Neuronal stem cell (in vitro differentiated cells): ENCODE measurements around the gene MED1.

Experiments used
- DNase-seq: peaks from one replicate; pipeline ENCODE4 v3.0.0-alpha.2; 2013; ENCODE audit warnings: low spot score
- H2AFZ ChIP-seq: one replicate; pipeline ENCODE4 v1.6.1; 2013; ENCODE audit warnings: mild to moderate bottlenecking, low read length, inconsistent platforms
- H2AK5ac ChIP-seq: 2 replicates; pipeline ENCODE4 v1.6.1; 2013; ENCODE audit warnings: low read depth, mild to moderate bottlenecking, inconsistent platforms, low read length, moderate library complexity, mixed read lengths
- H2BK120ac ChIP-seq: 2 replicates; pipeline ENCODE4 v1.6.1; 2013; ENCODE audit warnings: low read depth, mild to moderate bottlenecking, inconsistent platforms, low read length, moderate library complexity, mixed read lengths
- H2BK12ac ChIP-seq: one replicate; pipeline ENCODE4 v1.6.1; 2013; ENCODE audit warnings: low read length, inconsistent platforms
- H2BK15ac ChIP-seq: 2 replicates; pipeline ENCODE4 v1.6.1; 2013; ENCODE audit warnings: mild to moderate bottlenecking, low read length, inconsistent platforms, mixed read lengths
- H2BK5ac ChIP-seq: one replicate; pipeline ENCODE4 v1.6.1; 2013; ENCODE audit warnings: inconsistent platforms, mild to moderate bottlenecking, low read length, moderate library complexity
- H3K14ac ChIP-seq: one replicate; pipeline ENCODE4 v1.6.1; 2013; ENCODE audit warnings: low read length, inconsistent platforms
- H3K18ac ChIP-seq: 2 replicates; pipeline ENCODE4 v1.6.1; 2013; ENCODE audit warnings: low read length, inconsistent platforms
- H3K23ac ChIP-seq: 2 replicates; pipeline ENCODE4 v1.6.1; 2013; ENCODE audit warnings: low read depth, mild to moderate bottlenecking, mixed read lengths, low read length, inconsistent platforms; ENCODE audit not compliant: poor library complexity
- H3K27ac ChIP-seq: replicated peaks from 3 replicates; pipeline ENCODE4 v1.5.1; 2013; ENCODE audit warnings: low read length, inconsistent platforms
- H3K27me3 ChIP-seq, 3 experiments: 2 replicates each; pipeline ENCODE4 v1.6.1; 2013; ENCODE audit warnings: low read length in 3 of 3, mild to moderate bottlenecking in 2 of 3, inconsistent platforms in 1 of 3, low read depth in 1 of 3, mixed read lengths in 1 of 3, moderate library complexity in 1 of 3; ENCODE audit not compliant: control insufficient read depth in 3 of 3, insufficient read depth in 3 of 3
- H3K36me3 ChIP-seq, 2 donors: replicated peaks in 1 of 2; 2 replicates each; pipeline ENCODE4 v1.6.1; 2013; ENCODE audit warnings: low read length in 2 of 2; ENCODE audit not compliant: control insufficient read depth in 2 of 2, insufficient read depth in 2 of 2
- H3K4ac ChIP-seq: 2 replicates; pipeline ENCODE4 v1.6.1; 2013; ENCODE audit warnings: inconsistent platforms, mild to moderate bottlenecking, low read length, moderate library complexity
- H3K4me1 ChIP-seq, 2 donors: 1 replicate in 1 of 2; 2 replicates in 1 of 2; pipeline ENCODE4 v1.6.1; 2013; ENCODE audit warnings: low read length in 2 of 2, low read depth in 1 of 2; ENCODE audit not compliant: control insufficient read depth in 2 of 2, insufficient read depth in 1 of 2
- H3K4me2 ChIP-seq: one replicate; pipeline ENCODE4 v1.6.1; 2013; ENCODE audit warnings: mild to moderate bottlenecking, low read length, inconsistent platforms; ENCODE audit not compliant: insufficient read depth, poor library complexity, severe bottlenecking
- H3K4me3 ChIP-seq, 2 donors: 2 replicates each; pipeline ENCODE4 v1.5.1; 2013; ENCODE audit warnings: low read length in 2 of 2, mild to moderate bottlenecking in 2 of 2, inconsistent platforms in 1 of 2, moderate library complexity in 1 of 2
- H3K79me1 ChIP-seq: one replicate; pipeline ENCODE4 v1.6.1; 2013; ENCODE audit warnings: low read depth, mild to moderate bottlenecking, inconsistent platforms, low read length, moderate library complexity
- H3K9ac ChIP-seq: one replicate; pipeline ENCODE4 v1.6.1; 2013; ENCODE audit warnings: mild to moderate bottlenecking, low read depth, low read length, inconsistent platforms; ENCODE audit not compliant: poor library complexity
- H3K9me3 ChIP-seq, 2 donors: replicated peaks in 1 of 2; 2 replicates each; pipeline versions ENCODE3 to v1.6.1; 2013; ENCODE audit warnings: low read length in 2 of 2, mild to moderate bottlenecking in 2 of 2, inconsistent platforms in 1 of 2, low read depth in 1 of 2, mixed read lengths in 1 of 2, moderate library complexity in 1 of 2; ENCODE audit not compliant: control insufficient read depth in 2 of 2, insufficient read depth in 1 of 2
- H4K8ac ChIP-seq: one replicate; pipeline ENCODE4 v1.6.1; 2013; ENCODE audit warnings: low read depth, mild to moderate bottlenecking, inconsistent platforms, low read length, moderate library complexity
- H4K91ac ChIP-seq: one replicate; pipeline ENCODE4 v1.6.1; 2013; ENCODE audit warnings: low read length, low read depth, mild to moderate bottlenecking, inconsistent platforms; ENCODE audit not compliant: poor library complexity
- WGBS, 2 donors: extraction: QIAGEN DNeasy Blood & Tissue Kit; methylation state at CpG; one replicate each; pipeline ENCODE4 v1.1.7; 2013; ENCODE audit warnings: missing lambda C conversion rate in 2 of 2, mixed read lengths in 1 of 2; ENCODE audit not compliant: insufficient read length in 2 of 2, insufficient replicate concordance in 1 of 2; ENCODE audit errors: extremely low coverage in 2 of 2; 5-methylcytosine and 5-hydroxymethylcytosine counted together

Gene MED1

DNA sequence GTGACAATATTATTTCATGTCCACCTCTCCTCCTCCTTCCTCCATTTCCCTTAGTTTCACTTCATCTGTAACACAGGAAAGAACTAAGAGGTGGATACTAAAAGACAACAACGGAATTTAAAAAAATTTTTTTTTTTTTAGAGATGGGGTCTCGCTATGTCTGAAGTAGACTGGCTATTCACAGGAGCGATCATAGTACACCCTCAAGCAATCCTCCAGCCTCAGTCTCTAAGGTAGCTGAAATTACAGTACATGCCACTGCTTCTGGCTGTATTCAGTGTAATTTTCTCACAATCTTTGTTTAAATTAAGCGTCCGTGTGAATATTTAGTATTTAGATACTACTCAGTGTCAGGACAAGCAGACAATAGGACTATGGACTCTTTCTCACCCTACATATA, 85.2 kb downstream of the MED1 start:
- H3K14ac ChIP-seq: no peak overlapping the region
- no peaks in the 10 kb centered on the region for H3K9me3 ChIP-seq
- no peak overlapping the region for H3K18ac ChIP-seq
- no CpG with 5 or more reads among the region's 5 CpGs for WGBS, 2 donors
- no peak overlapping the region for H2AFZ ChIP-seq
- no peak overlapping the region for H2BK120ac ChIP-seq
- no peak overlapping the region for H3K27ac ChIP-seq
- no peak overlapping the region for H3K4ac ChIP-seq
- DNase-seq: no peak
- no peak overlapping the region for H2BK15ac ChIP-seq
- H4K8ac ChIP-seq: no peak overlapping the region
- no peaks in the 10 kb centered on the region for H3K79me1 ChIP-seq
- H3K9ac ChIP-seq: no peak overlapping the region
- no peaks in the 10 kb centered on the region for H3K4me1 ChIP-seq
- no peak overlapping the region for H3K23ac ChIP-seq
- H3K27me3 ChIP-seq: no peaks in the 10 kb centered on the region
- no peak overlapping the region for H3K4me3 ChIP-seq
- no peak overlapping the region for H2BK12ac ChIP-seq
- H2AK5ac ChIP-seq: no peak overlapping the region
- H4K91ac ChIP-seq: no peak overlapping the region
- H2BK5ac ChIP-seq: no peak overlapping the region
- no peaks in the 10 kb centered on the region for H3K36me3 ChIP-seq
- no peak overlapping the region for H3K4me2 ChIP-seq

DNA sequence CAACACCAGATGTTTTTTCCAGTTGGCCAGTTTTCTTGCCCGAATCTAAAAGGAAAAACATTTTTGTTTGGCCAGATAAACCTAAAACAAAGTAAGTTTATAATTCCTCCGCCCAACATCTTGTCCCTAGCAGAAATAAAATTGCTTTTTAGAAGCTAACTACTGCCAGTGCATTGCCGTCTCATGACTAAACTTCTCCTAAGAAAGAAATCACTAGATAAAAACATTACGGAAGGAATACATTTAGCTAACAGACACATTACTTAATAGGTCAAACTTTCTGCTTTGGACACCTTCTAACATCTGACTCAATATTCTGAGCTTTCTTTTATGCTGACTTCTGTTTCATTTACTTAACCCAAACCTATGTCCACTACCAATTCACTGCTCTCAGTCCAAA, 85.8 kb downstream of the MED1 start:
- WGBS, 2 donors: no CpG with 5 or more reads among the region's 4 CpGs
- Histone ChIP-seq H3K23ac (no peak overlapping the region), H4K91ac (no peak overlapping the region), H3K9ac (no peak overlapping the region), H2AK5ac (no peak overlapping the region), H3K4me3 (no peak overlapping the region), H2BK12ac (no peak overlapping the region), H3K4ac (no peak overlapping the region), H3K27me3 (no peaks in the 10 kb centered on the region), H3K18ac (no peak overlapping the region), H3K36me3 (no peaks in the 10 kb centered on the region), H2AFZ (no peak overlapping the region), H3K14ac (no peak overlapping the region), H2BK5ac (no peak overlapping the region), H2BK120ac (no peak overlapping the region), H3K9me3 (no peaks in the 10 kb centered on the region), H3K27ac (no peak overlapping the region), H3K4me1 (no peaks in the 10 kb centered on the region), H2BK15ac (no peak overlapping the region), H3K4me2 (no peak overlapping the region), H4K8ac (no peak overlapping the region), H3K79me1 (no peaks in the 10 kb centered on the region)
- no peak for DNase-seq

DNA sequence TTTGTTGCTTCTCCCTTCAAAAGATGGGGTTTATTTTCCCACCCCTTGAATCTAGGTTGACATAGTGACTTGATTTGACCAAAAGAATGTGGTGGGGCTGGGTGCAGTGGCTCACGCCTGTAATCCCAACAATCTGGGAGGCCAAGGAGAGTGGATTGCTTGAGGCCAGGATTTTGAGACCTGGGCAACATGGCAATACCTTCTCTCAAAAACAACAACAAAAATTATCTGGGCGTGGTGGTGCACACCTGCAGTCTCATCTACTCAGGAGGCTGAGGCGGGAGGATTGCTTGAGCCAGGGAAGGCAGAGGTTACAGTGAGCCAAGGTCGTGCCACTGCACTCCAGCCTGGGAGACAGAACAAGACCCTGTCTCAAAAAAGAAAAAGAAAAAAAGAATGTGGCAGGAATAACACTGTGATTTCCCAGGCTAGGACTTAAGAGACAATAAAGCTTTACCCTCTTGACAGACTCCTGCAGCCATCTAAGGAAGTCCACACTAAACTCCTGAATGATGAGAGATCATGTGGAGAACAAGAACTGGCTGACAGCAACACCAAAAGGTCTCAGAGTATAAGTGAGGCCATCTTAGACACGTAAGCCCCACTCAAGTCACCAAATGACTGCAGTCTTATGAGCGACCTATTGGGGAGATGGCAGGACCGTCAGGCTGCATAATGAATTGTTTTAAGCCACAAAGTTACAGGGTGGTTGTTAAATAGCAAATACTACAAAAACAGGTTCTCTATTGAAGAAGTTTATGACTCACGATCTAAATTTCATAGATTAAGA, 86.6 kb downstream of the MED1 start:
- H2BK120ac ChIP-seq: no peak overlapping the region
- H3K4ac ChIP-seq: no peak overlapping the region
- H3K9ac ChIP-seq: no peak overlapping the region
- H2AK5ac ChIP-seq: no peak overlapping the region
- no peak overlapping the region for H3K14ac ChIP-seq
- H4K91ac ChIP-seq: no peak overlapping the region
- no peaks in the 10 kb centered on the region for H3K4me1 ChIP-seq
- no peak overlapping the region for H3K18ac ChIP-seq
- H2BK5ac ChIP-seq: no peak overlapping the region
- H3K23ac ChIP-seq: no peak overlapping the region
- no peak overlapping the region for H2BK15ac ChIP-seq
- no peak overlapping the region for H2BK12ac ChIP-seq
- H3K36me3 ChIP-seq: no peaks in the 10 kb centered on the region
- DNase-seq: no peak
- no peak overlapping the region for H3K4me2 ChIP-seq
- no peak overlapping the region for H3K27ac ChIP-seq
- no peak overlapping the region for H3K4me3 ChIP-seq
- WGBS, 2 donors: no CpG with 5 or more reads among the region's 8 CpGs
- no peaks in the 10 kb centered on the region for H3K9me3 ChIP-seq
- no peak overlapping the region for H2AFZ ChIP-seq
- H3K27me3 ChIP-seq: no peaks in the 10 kb centered on the region
- H3K79me1 ChIP-seq: no peaks in the 10 kb centered on the region
- no peak overlapping the region for H4K8ac ChIP-seq

DNA sequence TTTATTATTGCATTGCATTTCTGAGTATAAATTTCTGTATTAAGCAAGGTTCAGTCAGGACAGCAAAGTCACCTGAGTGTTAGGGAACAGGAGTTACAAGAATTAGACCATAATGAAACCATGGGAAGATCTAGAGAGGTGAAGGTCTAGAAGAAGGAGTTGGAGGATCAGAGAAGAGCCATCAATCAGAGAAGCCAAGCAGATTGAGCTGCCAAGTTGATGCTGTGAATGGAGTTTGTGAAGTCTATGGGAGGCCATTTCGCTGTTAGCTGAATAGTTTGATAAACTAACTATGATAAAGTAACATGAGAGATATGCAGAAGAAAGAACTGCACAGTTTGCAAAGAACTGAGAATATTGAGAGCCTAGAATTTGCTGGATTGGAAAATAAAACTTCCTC, 90.0 kb downstream of the MED1 start:
- H3K4ac ChIP-seq: no peak overlapping the region
- H3K4me2 ChIP-seq: no peak overlapping the region
- H3K9ac ChIP-seq: no peak overlapping the region
- no peaks in the 10 kb centered on the region for H3K4me1 ChIP-seq
- H3K14ac ChIP-seq: no peak overlapping the region
- H2BK120ac ChIP-seq: no peak overlapping the region
- no peak overlapping the region for H3K18ac ChIP-seq
- H2BK5ac ChIP-seq: no peak overlapping the region
- H3K4me3 ChIP-seq: no peak overlapping the region
- no peaks in the 10 kb centered on the region for H3K27me3 ChIP-seq
- no peak overlapping the region for H3K23ac ChIP-seq
- no peak for DNase-seq
- no peak overlapping the region for H2AK5ac ChIP-seq
- H4K91ac ChIP-seq: no peak overlapping the region
- no peak overlapping the region for H2AFZ ChIP-seq
- H3K79me1 ChIP-seq: no peaks in the 10 kb centered on the region
- H3K27ac ChIP-seq: no peak overlapping the region
- H2BK12ac ChIP-seq: no peak overlapping the region
- H4K8ac ChIP-seq: no peak overlapping the region
- H2BK15ac ChIP-seq: no peak overlapping the region
- no CpG with 5 or more reads among the region's 1 CpG for WGBS, 2 donors
- no peaks in the 10 kb centered on the region for H3K36me3 ChIP-seq
- H3K9me3 ChIP-seq: no peaks in the 10 kb centered on the region
